NCI-H1436 treated with DMSO at 0.1 percent for 48 hours (cell line): Measurements from ENCODE around the gene PLEKHS1.

Experiments
- DNase-seq: peaks from one replicate; lab custom pipeline; 2025; lab: John Stamatoyannopoulos, UW

PLEKHS1 gene

DNA sequence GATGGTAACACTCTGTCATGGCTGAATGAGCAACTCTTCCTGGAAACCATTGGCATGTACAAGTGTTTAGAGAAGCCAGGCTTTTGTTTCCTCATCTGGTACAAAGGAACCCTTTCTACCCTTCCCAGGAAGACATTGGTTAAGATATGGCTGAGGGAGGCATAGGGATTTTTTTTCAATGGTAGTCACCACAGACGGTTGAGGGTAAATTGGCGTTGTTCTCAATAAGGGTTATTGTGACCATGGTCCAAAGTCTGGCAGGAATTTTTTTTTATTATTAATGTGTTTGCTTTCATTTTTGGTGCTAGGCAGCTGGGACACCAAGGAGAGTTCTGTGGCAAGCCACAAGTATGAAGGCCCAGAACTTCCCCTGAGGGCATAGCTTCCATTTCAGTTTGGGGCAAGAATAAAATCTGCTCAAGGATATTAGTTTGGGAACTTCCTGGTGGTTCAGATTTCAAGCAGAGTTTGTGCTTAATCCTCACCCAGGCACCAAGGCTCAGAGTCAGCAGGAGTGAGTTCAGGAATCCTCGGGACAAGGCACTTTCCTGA is at the start of gene PLEKHS1:
TSS of gene PLEKHS1 (plus strand) at position 502 of the 552 bp plus-strand sequence. CDS start 3,596 bp downstream, outside the sequence.
- no peak for DNase-seq

DNA sequence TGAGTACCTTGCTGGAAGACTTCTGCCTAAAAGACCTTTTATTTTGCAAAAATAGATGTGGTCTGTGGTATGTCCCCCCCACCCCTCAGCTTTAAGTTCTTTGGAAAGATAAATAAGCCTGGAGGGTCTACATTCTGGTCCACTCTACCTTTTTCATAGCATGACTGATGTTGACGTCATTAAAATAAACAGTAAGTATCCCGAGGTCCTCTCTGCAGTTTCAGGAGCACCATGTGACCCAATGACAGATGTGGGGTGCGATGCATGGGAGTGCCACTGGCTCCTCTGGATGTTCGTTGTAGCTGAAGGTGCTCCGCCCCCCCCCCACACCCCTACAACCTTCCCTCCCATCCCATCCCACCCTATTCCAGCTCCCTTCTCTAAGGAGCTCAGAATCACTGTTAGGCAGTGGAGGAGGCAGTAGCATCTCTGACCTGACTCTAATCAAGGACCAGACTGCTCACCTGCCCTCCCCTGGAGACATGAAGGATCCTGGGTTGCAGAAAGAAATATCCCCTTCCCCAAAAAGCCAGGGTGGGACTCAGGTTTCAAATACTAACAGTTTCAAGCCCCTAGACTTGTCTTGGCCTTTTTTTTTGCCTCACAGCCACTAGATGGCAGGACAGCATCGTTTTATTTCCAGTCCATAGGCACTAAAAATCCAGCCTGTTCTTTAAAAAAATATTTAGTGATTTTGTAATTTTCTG is 46.7 kb upstream of the PLEKHS1 start:
- DNase-seq = no peak

- no peak for DNase-seq
Observed at GRCh38 chr10:113705344-113705652, 46.2 kb upstream of the PLEKHS1 start.

DNA sequence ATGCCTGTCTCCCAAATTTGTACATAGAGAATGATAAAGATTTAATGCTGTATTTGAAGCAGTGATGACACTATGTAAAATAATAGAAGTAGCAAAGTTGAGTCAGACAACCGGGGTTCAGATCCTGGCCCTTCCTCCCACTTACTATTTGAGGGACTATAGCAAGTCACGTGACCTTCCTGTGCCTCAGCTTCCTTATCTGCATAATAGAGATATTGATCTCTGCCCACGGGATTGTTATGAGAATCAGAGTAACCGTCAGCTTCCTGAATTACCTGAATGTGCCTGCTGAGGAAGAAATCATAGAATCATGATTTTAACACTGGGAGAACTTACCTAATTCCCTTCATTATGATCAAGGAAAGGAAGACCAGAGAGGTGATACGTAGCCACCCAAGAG is 44.9 kb upstream of the PLEKHS1 start:
- DNase-seq = no peak

DNA sequence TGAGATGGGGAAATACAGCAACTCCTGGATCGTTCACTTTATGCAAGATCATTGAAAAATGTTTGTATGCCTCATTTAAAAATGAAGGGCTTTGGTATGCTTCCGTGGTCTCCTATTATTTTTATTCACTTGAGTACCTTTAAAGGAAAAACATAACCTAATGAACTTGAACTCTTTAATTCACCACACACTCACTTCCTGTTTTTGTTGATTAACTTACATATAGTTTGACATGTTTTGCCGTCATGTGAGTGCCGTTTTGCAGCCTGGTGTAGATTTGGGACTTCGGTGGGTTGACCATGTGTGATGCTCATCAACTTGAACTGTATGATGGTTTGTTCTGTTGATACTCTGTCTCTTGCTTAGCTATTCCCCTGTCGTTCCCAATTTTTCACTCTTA is 42.8 kb upstream of the PLEKHS1 start:
- no peak for DNase-seq

DNA sequence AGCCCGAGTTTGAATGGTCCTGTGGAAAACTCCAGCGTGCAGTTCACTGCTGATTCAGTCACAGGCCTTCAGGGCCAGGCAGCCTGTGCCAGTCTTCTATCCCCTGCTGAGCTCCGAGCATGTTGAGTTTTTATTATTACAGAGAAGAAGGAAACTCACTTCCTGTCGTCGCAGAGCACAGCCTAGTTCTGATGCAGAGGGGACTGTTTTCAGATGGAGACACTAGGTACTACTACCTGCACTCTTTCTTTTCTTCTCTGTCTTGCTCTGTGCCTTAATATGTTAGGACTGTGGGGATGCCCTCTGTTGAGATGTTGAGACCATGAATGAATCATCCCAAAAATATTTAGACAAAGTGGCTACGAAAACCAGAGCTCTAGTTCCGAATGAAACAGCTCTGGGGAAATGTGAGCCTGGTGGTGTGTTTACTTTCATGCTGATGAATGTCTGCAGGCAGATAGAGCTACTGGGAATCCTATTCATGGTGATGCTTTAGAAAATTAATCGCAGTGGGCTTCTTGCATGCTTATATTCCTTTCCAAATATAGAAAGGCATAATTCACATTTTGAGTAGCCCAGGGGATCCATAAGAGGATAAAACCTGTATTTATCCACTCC is 42.2 kb upstream of the PLEKHS1 start:
- DNase-seq = no peak

DNA sequence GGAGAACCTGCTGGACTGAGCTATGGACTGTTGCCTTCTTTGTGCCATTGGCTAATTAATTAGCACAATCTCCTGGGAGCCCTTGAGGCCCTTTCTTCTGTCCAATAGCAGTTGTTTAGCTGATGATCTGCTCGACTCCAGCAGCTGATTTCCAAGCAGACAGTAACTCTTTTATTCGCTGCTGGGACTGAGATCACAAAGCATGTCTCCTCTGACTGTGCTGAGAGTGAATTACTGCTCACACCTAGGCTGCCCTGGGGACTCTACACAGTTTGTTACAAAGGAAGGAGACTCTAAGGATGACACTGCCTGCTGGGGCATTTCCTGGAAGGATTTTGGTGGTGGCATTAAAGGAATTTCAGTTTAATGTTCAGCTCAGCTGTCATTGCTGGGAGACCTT is 40.3 kb upstream of the PLEKHS1 start:
- no peak for DNase-seq

GRCh38 chr10:113712024-113712423 is 39.5 kb upstream of the PLEKHS1 start:
- DNase-seq = no peak

DNA sequence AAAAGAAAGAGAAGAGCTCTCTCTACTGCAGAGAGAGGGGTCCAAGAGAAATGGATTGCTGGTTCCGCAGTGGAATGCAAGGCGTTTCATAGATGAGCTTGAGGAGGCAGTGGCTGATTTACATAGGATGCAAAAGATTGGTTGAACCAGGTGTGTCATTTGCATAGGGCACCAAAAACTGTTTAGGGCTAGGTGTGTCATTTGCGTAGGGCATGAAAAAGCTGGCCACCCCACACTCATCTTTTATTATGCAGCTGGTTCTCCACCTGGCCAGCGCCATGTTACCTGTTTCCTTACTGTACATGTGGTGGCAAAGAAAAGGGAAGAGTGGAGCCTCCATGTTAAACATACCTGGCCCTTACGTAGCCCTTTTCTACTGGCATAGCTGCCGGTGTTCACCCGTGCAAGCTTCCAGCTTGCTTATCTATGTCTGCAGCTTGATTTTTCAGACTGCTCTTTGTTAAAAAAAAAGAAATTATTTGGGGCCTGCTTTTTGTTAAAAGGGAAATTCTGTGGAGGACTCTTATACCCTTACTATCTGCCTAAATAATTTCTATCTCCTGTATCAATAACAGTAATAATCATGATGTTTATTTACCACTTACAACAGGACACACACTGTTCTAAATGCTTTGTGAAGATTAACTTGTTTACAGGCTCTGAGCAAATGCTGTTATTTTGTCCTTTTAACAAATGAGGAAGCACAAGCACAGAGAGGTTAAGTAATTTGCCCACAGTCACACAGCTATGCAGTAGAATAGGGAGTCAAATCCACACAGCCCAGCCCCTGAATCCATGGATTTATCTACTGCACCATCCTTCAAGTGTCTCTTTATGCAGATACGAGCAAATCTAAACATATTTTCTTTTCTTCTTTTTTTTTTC is 38.5 kb upstream of the PLEKHS1 start:
- no peak for DNase-seq

DNA sequence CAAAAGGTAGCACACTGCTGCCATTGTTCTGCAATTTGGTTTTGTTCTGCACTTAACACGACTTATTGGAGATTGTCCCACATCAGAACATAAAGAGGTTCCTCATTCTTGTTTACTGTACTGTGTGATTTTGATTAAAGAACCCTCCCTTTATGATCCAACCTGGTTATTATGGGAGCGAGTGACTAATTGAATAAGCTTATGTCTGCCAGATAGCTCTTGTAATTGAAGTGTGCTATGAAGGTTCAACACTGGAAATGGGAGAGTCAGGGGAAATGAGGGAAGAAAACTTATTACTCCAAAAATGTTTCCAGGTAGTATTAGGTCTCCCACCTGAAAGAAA is 37.9 kb upstream of the PLEKHS1 start:
- DNase-seq = no peak

DNA sequence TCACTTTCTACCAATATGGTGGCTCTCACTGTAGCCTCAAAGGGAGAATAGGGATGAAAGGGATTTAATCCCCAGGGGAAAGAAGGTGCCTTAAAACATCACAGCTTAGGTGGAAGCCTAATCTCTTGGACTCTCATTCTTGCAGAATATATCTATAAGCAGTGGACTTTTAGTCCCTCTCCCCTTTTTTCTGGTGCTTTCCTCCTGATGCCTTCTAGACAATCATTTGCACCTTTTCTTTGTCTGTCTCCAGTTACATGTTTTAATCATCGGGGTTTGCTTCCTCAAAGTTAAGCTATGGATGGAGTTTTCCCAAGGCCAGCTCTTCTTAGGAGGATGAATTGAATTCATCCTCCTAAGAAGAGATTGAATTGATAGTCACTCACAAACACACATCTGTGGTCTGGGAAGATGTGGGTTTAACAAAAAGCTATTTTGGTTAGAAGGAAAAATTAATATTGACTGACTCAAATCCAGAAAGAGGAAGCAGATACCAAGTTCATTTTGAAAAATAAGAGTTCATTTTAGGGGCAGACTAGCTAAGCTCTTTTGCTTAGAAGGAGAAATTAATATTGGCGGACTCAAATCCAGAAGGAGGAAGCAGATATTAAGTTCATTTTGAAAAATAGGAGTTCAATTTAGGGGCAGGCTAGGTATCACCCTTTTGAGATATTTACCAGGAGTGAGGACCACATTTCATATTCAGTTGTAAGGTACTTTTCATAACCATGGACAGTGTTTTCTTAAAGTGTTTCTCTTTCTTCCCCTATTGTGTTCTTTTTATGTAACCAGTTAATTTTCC is 35.2 kb upstream of the PLEKHS1 start:
- DNase-seq = no peak

- DNase-seq = no peak
Observed at GRCh38 chr10:113718969-113719822, 32.3 kb upstream of the PLEKHS1 start.

DNA sequence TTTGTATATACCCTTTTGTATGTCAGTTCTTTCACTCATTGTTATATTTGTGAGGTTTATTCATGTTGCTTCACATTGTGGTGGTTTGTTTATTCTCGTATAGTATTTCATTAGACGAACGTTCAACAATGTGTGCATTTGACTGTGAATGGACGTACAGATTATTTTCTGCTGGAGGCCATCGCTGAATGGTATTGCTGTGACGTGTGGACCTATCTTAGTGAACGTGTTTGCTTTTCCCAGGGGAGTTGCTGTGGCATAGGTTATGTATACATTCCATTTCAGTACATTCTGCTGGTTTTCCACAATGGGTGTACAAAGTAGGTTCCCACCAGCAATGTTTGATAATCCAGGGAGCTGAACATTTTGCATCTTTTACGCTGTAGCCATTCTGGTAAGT is 31.1 kb upstream of the PLEKHS1 start:
- DNase-seq = no peak

- no peak for DNase-seq
Observed at GRCh38 chr10:113732160-113732881, 19.2 kb upstream of the PLEKHS1 start.

DNA sequence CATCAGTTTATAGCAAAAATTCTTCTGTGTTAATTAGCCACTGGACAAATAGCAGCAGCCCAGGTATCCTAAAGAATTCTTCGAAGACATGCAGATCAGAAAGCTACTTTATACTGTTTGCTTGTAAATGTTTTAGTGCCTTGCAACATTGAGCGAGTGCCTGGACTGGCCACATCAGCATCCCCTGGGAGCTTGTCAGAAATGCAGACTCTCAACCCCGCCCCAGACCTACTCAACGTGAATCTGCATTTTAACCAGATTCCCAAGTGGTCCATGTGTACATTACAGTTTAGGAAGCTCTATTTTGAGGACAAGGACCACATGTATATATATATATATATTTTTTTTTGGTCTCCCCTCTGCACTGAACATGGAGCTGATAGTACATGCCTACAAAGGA is 18.5 kb upstream of the PLEKHS1 start:
- DNase-seq = no peak

GRCh38 chr10:113733635-113734034 is 17.8 kb upstream of the PLEKHS1 start:
- no peak for DNase-seq

GRCh38 chr10:113735913-113736312 is 15.6 kb upstream of the PLEKHS1 start:
- DNase-seq = no peak

DNA sequence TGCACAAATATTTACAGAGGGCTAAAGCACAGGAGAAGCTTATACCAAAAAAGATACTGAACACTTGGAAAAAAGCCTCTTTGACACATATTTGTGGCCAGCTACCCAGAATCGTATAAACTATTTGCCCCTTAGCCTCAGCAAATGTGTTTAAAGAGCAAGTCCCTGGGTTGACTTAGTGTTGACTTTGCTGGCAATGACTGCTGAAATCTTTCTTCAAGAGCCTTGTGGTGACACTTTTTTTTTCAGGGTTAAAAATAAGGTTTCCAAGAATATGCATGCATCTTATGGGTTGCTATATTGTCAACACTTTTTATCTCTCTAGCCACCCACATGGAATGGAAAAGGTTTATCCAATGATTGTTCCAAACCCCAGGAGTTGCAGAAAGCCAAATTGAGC is 14.9 kb upstream of the PLEKHS1 start:
- DNase-seq = no peak

- no peak for DNase-seq
Observed at GRCh38 chr10:113739031-113739430, 12.5 kb upstream of the PLEKHS1 start.

GRCh38 chr10:113739577-113739976 is 11.9 kb upstream of the PLEKHS1 start:
- no peak for DNase-seq
